A549 treated with AZD9567 at 1 μM for 4 hours (cell line): Measurements from ENCODE around the gene INO80D. TPM values are rescaled to one million over a fixed set of nuclear protein-coding genes. Genes with fewer than 3 reads are reported as not detected.

Experiments
- total RNA-seq: library from RNA; stranded (reverse); fragments of 200-300 nt; extraction: Qiagen RNA extraction; gene quantifications from 5 replicates; pipeline ENCODE4 v1.2.3, GENCODE V29; 2022; ENCODE audit not compliant: insufficient read depth

The INO80D gene
- 1.5 to 2.6 TPM (median 1.8 TPM) in 5 replicates for total RNA-seq

GRCh38 chr2:206085742-206086445, at the start of gene INO80D:
TSS of gene INO80D (minus strand) at chr2:206086174. CDS start at chr2:206063016, 23,158 bp downstream.

Other genes with a start within 250 kb of the INO80D start
- 56.3 to 76.9 TPM (median 63.9 TPM) in 5 replicates for gene NDUFS1, start 73.3 kb upstream of the INO80D start, total RNA-seq
- gene EEF1B2, start 73.7 kb upstream of the INO80D start, total RNA-seq = 1,040 to 1,078 TPM (median 1,064 TPM) in 5 replicates
- 1.3 to 1.7 TPM (median 1.6 TPM) in 5 replicates for gene ZDBF2, start 188.5 kb upstream of the INO80D start, total RNA-seq